K562 (cell line): Measurements from ENCODE around the gene POLR3GL. TPM values are rescaled to one million over a fixed set of nuclear protein-coding genes. Genes with fewer than 3 reads are reported as not detected.

Experiments
- ARID3B ChIP-seq: fragments of 250-450 bp; sonication (Bioruptor Pico); IDR thresholded peaks from 2 replicates; pipeline ENCODE4 v1.4.0; 2020; ENCODE audit warnings: borderline replicate concordance
- CCNT2 ChIP-seq: IDR thresholded peaks from 2 replicates; pipeline ENCODE4 v1.6.1; 2011; ENCODE audit warnings: borderline replicate concordance, low read depth, mild to moderate bottlenecking, moderate library complexity, mixed read lengths, low read length; ENCODE audit not compliant: insufficient read length; ENCODE audit errors: extremely low read depth
- CHD1 ChIP-seq: fragments of 200-600 bp; sonication (generic); IDR thresholded peaks from one replicate; pipeline ENCODE4 v1.6.1; 2012; ENCODE audit warnings: mild to moderate bottlenecking, moderate library complexity, low read length, inconsistent platforms
- FOXM1 ChIP-seq, 2 experiments: fragments of 450-650 bp in 1 of 2; sonication (generic) in 1 of 2; formaldehyde crosslinking in 1 of 2; IDR thresholded peaks; 2 replicates each; pipeline versions ENCODE4 v1.6.1 to v1.9.0; 2017 to 2022; ENCODE audit warnings: low read depth in 2 of 2, mild to moderate bottlenecking in 2 of 2, missing genetic modification reagents in 1 of 2, moderate library complexity in 1 of 2
- GTF2A2 ChIP-seq: IDR thresholded peaks from 2 replicates; pipeline ENCODE4 v1.6.1; 2016; ENCODE audit warnings: mild to moderate bottlenecking, missing genetic modification characterization, missing compliant biosample characterization
- GTF3C2 ChIP-seq: IDR thresholded peaks from 3 replicates; pipeline ENCODE4 v1.6.1; 2011; ENCODE audit warnings: borderline replicate concordance, mild to moderate bottlenecking, moderate library complexity; ENCODE audit not compliant: insufficient read length; ENCODE audit errors: extremely low read depth
- HDAC3 ChIP-seq: fragments of 450-650 bp; IDR thresholded peaks from 2 replicates; pipeline ENCODE4 v1.6.1; 2018; ENCODE audit warnings: borderline replicate concordance, mild to moderate bottlenecking, moderate library complexity; ENCODE audit not compliant: partially characterized antibody
- IRF1 ChIP-seq: sonication (generic); formaldehyde crosslinking; IDR thresholded peaks from 2 replicates; pipeline ENCODE4 v1.8.0; 2022; ENCODE audit warnings: missing genetic modification reagents, mild to moderate bottlenecking, borderline replicate concordance
- KLF10 ChIP-seq: fragments of 250-450 bp; sonication (Bioruptor Pico); IDR thresholded peaks from 2 replicates; pipeline ENCODE4 v1.6.1; 2021; ENCODE audit warnings: matching md5 sums
- OTX1 ChIP-seq: fragments of 450-650 bp; formaldehyde crosslinking; IDR thresholded peaks from 2 replicates; pipeline ENCODE4 v1.4.0; 2022; ENCODE audit warnings: mild to moderate bottlenecking
- PPARD ChIP-seq: fragments of 250-450 bp; sonication (Bioruptor Pico); IDR thresholded peaks from 2 replicates; pipeline ENCODE4 v1.8.0; 2022; ENCODE audit warnings: inconsistent platforms, mild to moderate bottlenecking, moderate library complexity
- SREBF2 ChIP-seq: sonication (generic); formaldehyde crosslinking; IDR thresholded peaks from 2 replicates; pipeline ENCODE4 v1.4.0; 2020; ENCODE audit warnings: mild to moderate bottlenecking, missing genetic modification reagents
- TAF15 ChIP-seq: fragments of 200-400 bp; formaldehyde crosslinking; IDR thresholded peaks from 2 replicates; pipeline ENCODE4 v1.6.1; 2017; ENCODE audit warnings: mild to moderate bottlenecking, low read depth, low read length, moderate library complexity
- ZBTB1 ChIP-seq: sonication (generic); formaldehyde crosslinking; IDR thresholded peaks from 2 replicates; pipeline ENCODE4 v1.8.1; 2023; ENCODE audit warnings: missing genetic modification reagents, low read depth, mild to moderate bottlenecking, borderline replicate concordance
- ZBTB26 ChIP-seq: fragments of 450-650 bp; formaldehyde crosslinking; IDR thresholded peaks from 2 replicates; pipeline ENCODE4 v1.4.0; 2022; ENCODE audit warnings: missing genetic modification characterization
- ZNF174 ChIP-seq: fragments of 250-450 bp; sonication (Bioruptor Pico); IDR thresholded peaks from 2 replicates; pipeline ENCODE4 v1.4.0; 2020; ENCODE audit warnings: mild to moderate bottlenecking
- ZNF253 ChIP-seq: fragments of 250-450 bp; sonication (Bioruptor Pico); conservative IDR thresholded peaks from 2 replicates; pipeline ENCODE4 v1.6.1; 2021; ENCODE audit warnings: mild to moderate bottlenecking
- ZNF41 ChIP-seq: fragments of 250-450 bp; sonication (Bioruptor Pico); conservative IDR thresholded peaks from 2 replicates; pipeline ENCODE4 v1.4.0; 2020; ENCODE audit warnings: mild to moderate bottlenecking
- polyA plus RNA-seq, 8 experiments: library from polyadenylated mRNA; depleted of rRNA in 4 of 8; stranded (reverse) in 5 of 8; unstranded in 3 of 8; fragments of >200 nt; fragmentation: Nextera tagmentation in 2 of 8; fragmentation: Illumina TruSeq in 1 of 8; extraction: Ambion mirVana in 2 of 8; extraction: Trizol in 1 of 8; gene quantifications; 2 replicates each; pipeline versions ENCODE4 v1.2.1 to v1.2.3, GENCODE V29; 2011 to 2014; ENCODE audit warnings: inconsistent platforms in 1 of 8, missing spikeins in 1 of 8
- total RNA-seq, 7 experiments: library from RNA; depleted of rRNA in 6 of 7; stranded (reverse); fragments of >200 nt in 6 of 7; fragmentation: Illumina TruSeq in 2 of 7; extraction: Trizol in 2 of 7; gene quantifications; 2 replicates each; pipeline versions ENCODE4 v1.2.1 to v1.2.3, GENCODE V29; 2011 to 2021; ENCODE audit warnings: low replicate concordance in 1 of 7

Gene POLR3GL
- total and polyA plus RNA-seq, 9 of the 15 experiments (the other 6 are each of a cell fraction or from before 2014, with no cell fraction given): 14.6 to 48.4 (median 38.2) TPM

GRCh38 chr1:145985502-145986439, 21.3 kb downstream of the POLR3GL start (continued):
- TF ChIP-seq PPARD (CRISPR knock-in tag): no peak
- no peak for TF ChIP-seq GTF2A2
- peak; percentile 89 for TF ChIP-seq OTX1 (CRISPR knock-in tag)
- no peak for TF ChIP-seq ZNF41
- no peak for TF ChIP-seq IRF1 (CRISPR knock-in tag)
- TF ChIP-seq FOXM1 (IDR thresholded peaks at IDR 0.05; ENCODE audit: low read depth): no peak
- TF ChIP-seq FOXM1 (CRISPR knock-in tag; IDR thresholded peaks at IDR 0.05; ENCODE audit: low read depth): no peak
- no peak for TF ChIP-seq ZNF174 (CRISPR knock-in tag)
- no peak for TF ChIP-seq HDAC3
- TF ChIP-seq ZBTB1 (CRISPR knock-in tag): 0 out of 2 replicates have a peak, but pooled peaks have one; percentile 45
- TF ChIP-seq CCNT2: no peak
- no peak for TF ChIP-seq ARID3B (CRISPR knock-in tag)
- TF ChIP-seq SREBF2 (CRISPR knock-in tag): no peak
- TF ChIP-seq ZNF253 (CRISPR knock-in tag): no peak
- TF ChIP-seq KLF10 (CRISPR knock-in tag): no peak
- TF ChIP-seq TAF15: no peak
- peak; percentile 68; the same call in 1 of the 2 replicates for TF ChIP-seq ZBTB26 (CRISPR knock-in tag)
- no peak for TF ChIP-seq CHD1
- TF ChIP-seq GTF3C2: no peak
